Right lobe of liver (tissue), 6 donors: ENCODE measurements around the gene APAF1. TPM values are rescaled to one million over a fixed set of nuclear protein-coding genes. Genes with fewer than 3 reads are reported as not detected.
A peak's percentile ranks its signal among the peaks of the same experiment; 100 is the strongest.

Experiments used
- ATAC-seq, 4 donors: fragments of 200-7000 bp; cut with Tn5 transposase; one replicate each; pipeline ENCODE4 v1.9.1; 2020; ENCODE audit warnings: mild to moderate bottlenecking in 4 of 4, moderate library complexity in 4 of 4
- DNase-seq, 3 donors: peaks; one replicate each; pipeline ENCODE4 v3.0.0-alpha.2; 2020
- H3K27ac ChIP-seq, 3 donors: fragments of 200-600 bp; one replicate each; pipeline ENCODE4 v1.8.0; 2022
- H3K27me3 ChIP-seq, 2 donors: fragments of 200-600 bp; one replicate each; pipeline ENCODE4 v1.8.0; 2022
- H3K36me3 ChIP-seq, 4 donors: fragments of 200-600 bp; sonication (generic) in 1 of 4; one replicate each; pipeline versions ENCODE4 v1.5.1 to v1.8.0; 2017 to 2022; ENCODE audit warnings: control low read depth in 1 of 4
- H3K4me1 ChIP-seq, 4 donors: fragments of 200-600 bp; sonication (generic) in 1 of 4; one replicate each; pipeline versions ENCODE4 v1.5.1 to v1.8.0; 2017 to 2022; ENCODE audit warnings: control low read depth in 1 of 4
- H3K4me3 ChIP-seq, 3 donors: fragments of 200-600 bp; one replicate each; pipeline ENCODE4 v1.8.0; 2022
- H3K9me3 ChIP-seq, 4 donors: fragments of 200-600 bp; sonication (generic) in 1 of 4; one replicate each; pipeline versions ENCODE4 v1.5.1 to v1.8.0; 2017 to 2022; ENCODE audit warnings: control low read depth in 1 of 4
- CTCF ChIP-seq, 4 donors: fragments of 200-600 bp in 3 of 4; fragments of 450-650 bp in 1 of 4; IDR thresholded peaks; one replicate each; pipeline versions ENCODE4 v1.5.1 to v1.8.0; 2016 to 2022; ENCODE audit warnings: antibody characterized with exemption in 4 of 4, mild to moderate bottlenecking in 2 of 4
- POLR2A ChIP-seq: fragments of 450-650 bp; IDR thresholded peaks from one replicate; pipeline ENCODE4 v1.6.1; 2017; ENCODE audit warnings: antibody characterized with exemption, mild to moderate bottlenecking
- WGBS: methylation state at CpG from one replicate; pipeline ENCODE4 v1.1.6; 2018; ENCODE audit warnings: low coverage, low lambda C conversion rate; ENCODE audit not compliant: insufficient coverage; ENCODE audit errors: missing lambda C conversion rate; 5-methylcytosine and 5-hydroxymethylcytosine counted together
- intact Hi-C, 2 donors: fragments of 100-400 bp; cut with DNase I; formaldehyde crosslinking; loops; one replicate each; pipeline versions ENCODE4 v1.11.2 to v1.14.1; 2022
- total RNA-seq, 6 experiments: library from RNA; depleted of rRNA in 2 of 6; stranded (reverse); fragments of >200 nt in 2 of 6; fragmentation: NEBNext Ultra II Directional in 3 of 6; extraction: Animal tissue kit (Norgen Biotek cat#: 25700) in 3 of 6; gene quantifications; one replicate each; pipeline versions ENCODE4 v1.1.0 to v1.2.4, GENCODE V29; 2016 to 2023
- donor health status: DM: no; HTN: yes; CAD: no.
- donor health status: DM: no; HTN: no; CAD: no.
- donor health status: DM: no; HTN: no; CAD: no.
- donor health status: DM: no; HTN: yes; CAD: no.
- donor health status: DM: no; HTN: yes; CAD: no.

APAF1 gene
- total RNA-seq, 6 experiments from 2014 or later = 4.5 to 12.3 (median 7.1) TPM

GRCh38 chr12:98674841-98675240 is 29.8 kb downstream of the APAF1 start:
- no peak for TF ChIP-seq CTCF (IDR thresholded peaks at IDR 0.05)
- no peak for TF ChIP-seq POLR2A
- DNase-seq (no peak), ATAC-seq (no peak)
- no peak overlapping the region for H3K27ac ChIP-seq
- intact Hi-C loops = no loop called here
- H3K4me3 ChIP-seq = no peak overlapping the region
- H3K4me1 ChIP-seq = peaks cover 0 to 10% (median 3%) of the 10 kb centered on the region in 4 donors
- H3K9me3 ChIP-seq = no peaks in the 10 kb centered on the region
- H3K27me3 ChIP-seq = no peaks in the 10 kb centered on the region
- H3K36me3 ChIP-seq = peaks cover 0 to 5% (median 0%) of the 10 kb centered on the region in 4 donors

GRCh38 chr12:98678236-98678945 is 33.3 kb downstream of the APAF1 start:
- ATAC-seq (peak in 1 of 4 donors; percentile 40), DNase-seq (no peak)
- no peaks in the 10 kb centered on the region for H3K4me1 ChIP-seq
- H3K4me3 ChIP-seq = no peak overlapping the region
- TF ChIP-seq POLR2A (no peak), CTCF (IDR thresholded peaks at IDR 0.05) (no peak)
- 93% methylated on average over 3 of the region's 15 CpGs for WGBS
- H3K27ac ChIP-seq = no peak overlapping the region
- H3K36me3 ChIP-seq = peaks cover 0 to 23% (median 5%) of the 10 kb centered on the region in 4 donors
- intact Hi-C loops = no loop called here
- H3K9me3 ChIP-seq = no peaks in the 10 kb centered on the region
- no peaks in the 10 kb centered on the region for H3K27me3 ChIP-seq

GRCh38 chr12:98678946-98679610 is 34.0 kb downstream of the APAF1 start:
- Histone ChIP-seq H3K4me1 (no peaks in the 10 kb centered on the region), H3K27ac (no peak overlapping the region), H3K9me3 (no peaks in the 10 kb centered on the region), H3K4me3 (no peak overlapping the region), H3K27me3 (no peaks in the 10 kb centered on the region), H3K36me3 (peaks cover 0 to 30% (median 5%) of the 10 kb centered on the region in 4 donors)
- intact Hi-C loops = no loop called here
- ATAC-seq (no peak), DNase-seq (no peak)
- TF ChIP-seq CTCF (IDR thresholded peaks at IDR 0.05) (no peak), POLR2A (no peak)
- WGBS = no CpG with 5 or more reads among the region's 7 CpGs

- Histone ChIP-seq H3K36me3 (peaks cover 0 to 32% (median 5%) of the 10 kb centered on the region in 4 donors), H3K4me3 (no peak overlapping the region), H3K4me1 (no peaks in the 10 kb centered on the region), H3K27me3 (no peaks in the 10 kb centered on the region), H3K9me3 (no peaks in the 10 kb centered on the region), H3K27ac (no peak overlapping the region)
- no peak for TF ChIP-seq CTCF (IDR thresholded peaks at IDR 0.05)
- no peak for TF ChIP-seq POLR2A
- intact Hi-C loops = no loop called here
- no peak for DNase-seq
- ATAC-seq = no peak
- WGBS = 100% methylated on average over 5 of the region's 15 CpGs
These were observed 34.5 kb downstream of the APAF1 start for GRCh38 chr12:98679611-98680005.
